IMR-90 (cell line): ENCODE measurements around the gene MOCOS. TPM values are rescaled to one million over a fixed set of nuclear protein-coding genes. Genes with fewer than 3 reads are reported as not detected.

ENCODE experiments used
- ATAC-seq: fragments of 200-7000 bp; cut with Tn5 transposase; 2 replicates; pipeline ENCODE4 v1.9.1; 2020; ENCODE audit warnings: low read depth, mild to moderate bottlenecking, moderate library complexity
- BruUV-seq: library from RNA; stranded (reverse); fragments of 400-500 nt; replicated peaks from 2 replicates; lab custom pipeline; 2021; lab: Mats Ljungman, UMichigan
- CTCF ChIA-PET: fragments of 300-600 bp; formaldehyde crosslinking; extraction: SDS; loops from one replicate; lab custom pipeline; 2021; ENCODE audit warnings: antibody characterized with exemption; lab: Yijun Ruan, JAX
- POLR2A ChIA-PET: fragments of 300-600 bp; sonication (Branson Sonifier 250); formaldehyde crosslinking; loops from one replicate; lab custom pipeline; 2022; ENCODE audit warnings: antibody characterized with exemption; ENCODE audit not compliant: unreplicated experiment; lab: Charles Lee
- DNase-seq: peaks from one replicate; pipeline ENCODE4 v3.0.0; 2013
- H2AFZ ChIP-seq: replicated peaks from 2 replicates; pipeline ENCODE3; 2013; ENCODE audit warnings: low read length, mild to moderate bottlenecking; ENCODE audit not compliant: poor library complexity
- H2AK5ac ChIP-seq: 2 replicates; pipeline ENCODE4 v1.6.1; 2013; ENCODE audit warnings: low read depth, low read length, inconsistent platforms
- H2AK9ac ChIP-seq: replicated peaks from 2 replicates; pipeline ENCODE3; 2013; ENCODE audit warnings: mild to moderate bottlenecking, low read depth, low read length, moderate library complexity; ENCODE audit not compliant: poor library complexity
- H2BK120ac ChIP-seq: 2 replicates; pipeline ENCODE4 v1.6.1; 2013; ENCODE audit warnings: low read depth, low read length, inconsistent platforms
- H2BK15ac ChIP-seq: 3 replicates; pipeline ENCODE4 v1.6.1; 2013; ENCODE audit warnings: low read depth, low read length, inconsistent platforms
- H2BK20ac ChIP-seq: 2 replicates; pipeline ENCODE4 v1.6.1; 2013; ENCODE audit warnings: low read depth, mild to moderate bottlenecking, inconsistent platforms, low read length, moderate library complexity
- H2BK5ac ChIP-seq: 2 replicates; pipeline ENCODE4 v1.6.1; 2013; ENCODE audit warnings: mild to moderate bottlenecking, low read depth, low read length, inconsistent platforms; ENCODE audit not compliant: poor library complexity, severe bottlenecking
- H3K14ac ChIP-seq: replicated peaks from 2 replicates; pipeline ENCODE4 v1.6.1; 2013; ENCODE audit warnings: low read depth, low read length, inconsistent platforms
- H3K18ac ChIP-seq: 2 replicates; pipeline ENCODE4 v1.6.1; 2013; ENCODE audit warnings: low read depth, low read length, control low read depth
- H3K23ac ChIP-seq: 2 replicates; pipeline ENCODE4 v1.6.1; 2013; ENCODE audit warnings: low read depth, low read length, inconsistent platforms
- H3K27ac ChIP-seq: 2 replicates; pipeline ENCODE4 v1.5.1; 2013; ENCODE audit warnings: mild to moderate bottlenecking, control low read depth, low read length; ENCODE audit not compliant: insufficient read depth
- H3K27me3 ChIP-seq: 2 replicates; pipeline ENCODE4 v1.6.1; 2013; ENCODE audit warnings: low read length; ENCODE audit not compliant: control insufficient read depth, insufficient read depth
- H3K36me3 ChIP-seq: 2 replicates; pipeline ENCODE4 v1.6.1; 2013; ENCODE audit warnings: low read length, mixed read lengths; ENCODE audit not compliant: control insufficient read depth, insufficient read depth
- H3K4ac ChIP-seq: 2 replicates; pipeline ENCODE4 v1.6.1; 2013; ENCODE audit warnings: low read depth, low read length, inconsistent platforms
- H3K4me1 ChIP-seq: 2 replicates; pipeline ENCODE4 v1.6.1; 2013; ENCODE audit warnings: low read length, mixed read lengths; ENCODE audit not compliant: control insufficient read depth, insufficient read depth
- H3K4me2 ChIP-seq: 2 replicates; pipeline ENCODE4 v1.6.1; 2013; ENCODE audit warnings: low read depth, mild to moderate bottlenecking, control low read depth, low read length, moderate library complexity
- H3K4me3 ChIP-seq: 2 replicates; pipeline ENCODE4 v1.5.1; 2013; ENCODE audit warnings: low read depth, mild to moderate bottlenecking, control low read depth, low read length, moderate library complexity; ENCODE audit not compliant: insufficient read depth
- H3K56ac ChIP-seq: 2 replicates; pipeline ENCODE4 v1.6.1; 2013; ENCODE audit warnings: low read length, inconsistent platforms; ENCODE audit not compliant: insufficient read depth; ENCODE audit errors: extremely low read depth
- H3K79me1 ChIP-seq, 2 experiments: 2 replicates each; pipeline ENCODE4 v1.6.1; 2013; ENCODE audit warnings: low read length in 2 of 2, inconsistent platforms in 1 of 2, low read depth in 1 of 2
- H3K9ac ChIP-seq: 2 replicates; pipeline ENCODE4 v1.6.1; 2013; ENCODE audit warnings: low read depth, low read length, control low read depth
- H3K9me1 ChIP-seq: 2 replicates; pipeline ENCODE4 v1.6.1; 2013; ENCODE audit warnings: low read length, inconsistent platforms; ENCODE audit not compliant: insufficient read depth
- H3K9me3 ChIP-seq: 2 replicates; pipeline ENCODE4 v1.6.1; 2013; ENCODE audit warnings: low read length; ENCODE audit not compliant: control insufficient read depth, insufficient read depth
- H4K20me1 ChIP-seq: 2 replicates; pipeline ENCODE4 v1.6.1; 2013; ENCODE audit warnings: low read length, inconsistent platforms; ENCODE audit not compliant: insufficient read depth
- H4K5ac ChIP-seq: 2 replicates; pipeline ENCODE4 v1.6.1; 2013; ENCODE audit warnings: mild to moderate bottlenecking, low read depth, low read length, control low read depth
- H4K8ac ChIP-seq, 2 experiments: 2 replicates each; pipeline ENCODE4 v1.6.1; 2013; ENCODE audit warnings: low read depth in 2 of 2, low read length in 2 of 2, control low read depth in 1 of 2, inconsistent platforms in 1 of 2
- H4K91ac ChIP-seq: 2 replicates; pipeline ENCODE4 v1.6.1; 2013; ENCODE audit warnings: low read depth, low read length, inconsistent platforms; ENCODE audit not compliant: insufficient read depth
- CHD1 ChIP-seq: IDR thresholded peaks from 2 replicates; pipeline ENCODE4 v1.6.1; 2012; ENCODE audit warnings: low read depth, low read length, improper control_type of control experiment
- RAD21 ChIP-seq: IDR thresholded peaks from 2 replicates; pipeline ENCODE4 v1.6.1; 2012; ENCODE audit warnings: low read length, improper control_type of control experiment
- WGBS, 2 experiments: methylation state at CpG; one replicate each; pipeline versions ENCODE4 v1.1.5 to v1.1.7; 2013; ENCODE audit warnings: missing lambda C conversion rate in 2 of 2; ENCODE audit not compliant: insufficient read length in 1 of 2; ENCODE audit errors: extremely low coverage in 2 of 2; 5-methylcytosine and 5-hydroxymethylcytosine counted together
- dilution Hi-C: fragments of 300-500 bp; cut with HindIII; formaldehyde crosslinking; loops from one replicate; pipeline ENCODE4 v1.14.3; 2018; ENCODE audit warnings: low sequenced_read_pairs; ENCODE audit not compliant: unreplicated experiment
- in situ Hi-C: fragments of 300-500 bp; cut with MboI; formaldehyde crosslinking; loops from 3 replicates; pipeline ENCODE4 v1.14.3; 2019; ENCODE audit warnings: low sequenced_read_pairs, inconsistent platforms, mixed read lengths
- intact Hi-C: fragments of 100-400 bp; cut with micrococcal nuclease; formaldehyde crosslinking; loops from 2 replicates; pipeline ENCODE4 v1.10.0; 2022
- polyA plus RNA-seq, 3 experiments: library from polyadenylated mRNA; depleted of rRNA; stranded (reverse); fragments of >200 nt; gene quantifications; 2 replicates each; pipeline ENCODE4 v1.2.3, GENCODE V29; 2012; ENCODE audit warnings: low replicate concordance in 1 of 3
- total RNA-seq: library from RNA; depleted of rRNA; stranded (reverse); fragments of >200 nt; gene quantifications from 2 replicates; pipeline ENCODE4 v1.2.3, GENCODE V29; 2012
- TF ChIP-seq, protein P1 (sequence below): conservative IDR thresholded peaks from 2 replicates; pipeline ENCODE4 v1.5.1; 2012; ENCODE audit warnings: mild to moderate bottlenecking, low read depth, low read length, improper control_type of control experiment

Gene MOCOS
- total and polyA plus RNA-seq, 2 of the 4 experiments (the other 2 are of a cell fraction): 1.1 to 2.2 TPM

DNA sequence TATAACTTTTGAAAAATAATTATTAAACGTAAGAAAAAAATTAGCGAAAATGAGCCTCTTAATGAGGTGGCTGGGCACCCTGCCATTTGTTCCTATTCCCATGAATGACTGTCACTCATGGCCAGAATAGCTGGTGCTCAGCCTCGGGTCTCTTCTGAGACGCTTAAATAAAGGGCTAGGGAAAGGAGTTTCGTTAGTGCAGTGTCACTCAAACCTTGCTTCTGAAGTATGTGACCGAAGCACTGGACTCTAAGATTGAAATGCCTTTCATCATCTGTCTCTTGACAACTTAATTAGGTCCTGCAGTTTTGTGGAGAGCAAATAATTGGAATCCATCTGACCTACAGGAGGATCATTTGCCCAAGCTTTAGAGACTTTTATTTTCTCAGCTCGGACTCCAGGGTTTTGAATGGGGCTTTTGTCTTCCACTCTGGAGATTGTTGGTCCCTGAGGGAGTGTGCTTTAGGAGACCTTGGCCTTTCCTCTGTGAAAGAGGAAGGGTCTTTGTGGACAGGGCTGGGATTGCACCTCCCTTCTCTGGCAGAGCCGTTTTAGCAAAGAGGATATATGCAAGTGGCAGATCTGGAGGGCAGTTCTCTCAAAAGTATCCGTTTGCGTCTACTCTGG lies 67.9 kb downstream of the MOCOS start:
- H3K9me1 ChIP-seq: no peaks in the 10 kb centered on the region
- no peak overlapping the region for H2BK120ac ChIP-seq
- WGBS, 2 experiments: 40% methylated on average over 1 of the region's 10 CpGs; no CpG with 5 or more reads in 1 of the 2 experiments
- H3K18ac ChIP-seq: no peak overlapping the region
- TF ChIP-seq RAD21 (no peak), CHD1 (no peak)
- TF ChIP-seq, protein P1, sequence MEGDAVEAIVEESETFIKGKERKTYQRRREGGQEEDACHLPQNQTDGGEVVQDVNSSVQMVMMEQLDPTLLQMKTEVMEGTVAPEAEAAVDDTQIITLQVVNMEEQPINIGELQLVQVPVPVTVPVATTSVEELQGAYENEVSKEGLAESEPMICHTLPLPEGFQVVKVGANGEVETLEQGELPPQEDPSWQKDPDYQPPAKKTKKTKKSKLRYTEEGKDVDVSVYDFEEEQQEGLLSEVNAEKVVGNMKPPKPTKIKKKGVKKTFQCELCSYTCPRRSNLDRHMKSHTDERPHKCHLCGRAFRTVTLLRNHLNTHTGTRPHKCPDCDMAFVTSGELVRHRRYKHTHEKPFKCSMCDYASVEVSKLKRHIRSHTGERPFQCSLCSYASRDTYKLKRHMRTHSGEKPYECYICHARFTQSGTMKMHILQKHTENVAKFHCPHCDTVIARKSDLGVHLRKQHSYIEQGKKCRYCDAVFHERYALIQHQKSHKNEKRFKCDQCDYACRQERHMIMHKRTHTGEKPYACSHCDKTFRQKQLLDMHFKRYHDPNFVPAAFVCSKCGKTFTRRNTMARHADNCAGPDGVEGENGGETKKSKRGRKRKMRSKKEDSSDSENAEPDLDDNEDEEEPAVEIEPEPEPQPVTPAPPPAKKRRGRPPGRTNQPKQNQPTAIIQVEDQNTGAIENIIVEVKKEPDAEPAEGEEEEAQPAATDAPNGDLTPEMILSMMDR: no peak
- DNase-seq (no peak), ATAC-seq (no peak)
- no peak overlapping the region for H3K23ac ChIP-seq
- H3K14ac ChIP-seq: no peak overlapping the region
- H4K8ac ChIP-seq: no peak overlapping the region
- intact Hi-C loops: no loop called here
- H3K9me3 ChIP-seq: no peaks in the 10 kb centered on the region
- H2AK9ac ChIP-seq: no peak overlapping the region
- H2BK20ac ChIP-seq: no peak overlapping the region
- no peak overlapping the region for H2BK15ac ChIP-seq
- no peak overlapping the region for H3K4me3 ChIP-seq
- no peak overlapping the region for H2AFZ ChIP-seq
- H4K5ac ChIP-seq: no peak overlapping the region
- CTCF ChIA-PET: no interaction called here
- BruUV-seq: no TSS peak
- no peaks in the 10 kb centered on the region for H3K79me1 ChIP-seq
- no peak overlapping the region for H3K56ac ChIP-seq
- H4K91ac ChIP-seq: no peak overlapping the region; the same call in 1 of the 2 replicates
- H2AK5ac ChIP-seq: no peak overlapping the region
- H4K20me1 ChIP-seq: no peaks in the 10 kb centered on the region
- H2BK5ac ChIP-seq: no peak overlapping the region
- in situ Hi-C loops: no loop called here
- POLR2A ChIA-PET: no interaction called here
- H3K27ac ChIP-seq: no peak overlapping the region
- H3K36me3 ChIP-seq: peaks cover 6% of the 10 kb centered on the region; the same call in 1 of the 2 replicates
- H3K4ac ChIP-seq: no peak overlapping the region
- no peak overlapping the region for H3K4me2 ChIP-seq
- no peak overlapping the region for H3K9ac ChIP-seq
- no peaks in the 10 kb centered on the region for H3K27me3 ChIP-seq
- peaks cover 2% of the 10 kb centered on the region; the same call in 1 of the 2 replicates for H3K4me1 ChIP-seq
- dilution Hi-C loops: no loop called here
